GM18907 (cell line): Measurements from ENCODE around the gene SLC22A23.
"Not testable (repeated sequence)": the region's sequence is repeated elsewhere in the genome, so short reads cannot be mapped to it uniquely, and the experiment has no call there.

Experiments
- ATAC-seq: cut with Tn5 transposase; IDR thresholded peaks from one replicate; pipeline ENCODE4 v1.9.1; 2021; ENCODE audit warnings: mild to moderate bottlenecking, moderate library complexity; ENCODE audit not compliant: unreplicated experiment

Gene SLC22A23

GRCh38 chr6:3386374-3386857 is 70.4 kb downstream of the SLC22A23 start:
- no peak for ATAC-seq

- ATAC-seq = no peak
These were observed 71.1 kb downstream of the SLC22A23 start for GRCh38 chr6:3385660-3386151.

GRCh38 chr6:3385181-3385580 is 71.7 kb downstream of the SLC22A23 start:
- not testable (repeated sequence) for ATAC-seq

- ATAC-seq = no peak
These were observed 72.4 kb downstream of the SLC22A23 start for GRCh38 chr6:3384241-3385143.

- ATAC-seq = no peak
These were observed 73.3 kb downstream of the SLC22A23 start for GRCh38 chr6:3383525-3383924.

GRCh38 chr6:3382326-3383279 is 74.2 kb downstream of the SLC22A23 start:
- no peak for ATAC-seq

DNA sequence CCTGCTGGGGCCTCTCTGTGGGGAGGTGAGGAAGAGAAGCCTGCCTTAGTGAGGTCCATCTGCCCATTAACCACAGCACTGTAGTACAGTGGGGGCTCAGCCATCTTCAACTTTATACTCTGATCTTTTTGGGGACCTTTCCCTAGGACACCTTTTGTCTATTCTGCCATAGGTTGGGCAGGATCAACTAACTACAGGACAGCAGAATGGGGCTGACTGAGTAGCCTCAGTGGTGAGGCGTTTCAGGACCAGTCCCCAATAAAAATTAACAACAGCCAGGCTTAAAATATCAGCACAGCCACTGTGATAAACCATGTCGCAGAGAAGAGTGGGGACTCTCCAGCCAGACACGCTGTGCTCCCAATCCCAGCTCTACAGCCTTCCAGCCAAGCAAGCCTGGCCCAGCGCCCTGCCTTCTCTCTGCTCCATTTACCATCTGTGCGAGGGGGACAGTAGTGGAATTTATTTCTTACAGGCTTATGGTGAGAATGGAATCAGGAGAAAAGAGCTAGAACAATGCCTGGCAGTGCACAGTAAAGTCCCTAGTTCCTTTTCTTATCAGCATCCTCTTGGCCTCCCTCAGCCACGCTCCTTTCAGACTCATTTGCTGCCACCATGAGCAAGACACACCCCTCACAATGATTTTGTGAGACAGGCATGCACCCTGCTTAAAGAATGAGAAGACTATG is 75.5 kb downstream of the SLC22A23 start:
- no peak for ATAC-seq

DNA sequence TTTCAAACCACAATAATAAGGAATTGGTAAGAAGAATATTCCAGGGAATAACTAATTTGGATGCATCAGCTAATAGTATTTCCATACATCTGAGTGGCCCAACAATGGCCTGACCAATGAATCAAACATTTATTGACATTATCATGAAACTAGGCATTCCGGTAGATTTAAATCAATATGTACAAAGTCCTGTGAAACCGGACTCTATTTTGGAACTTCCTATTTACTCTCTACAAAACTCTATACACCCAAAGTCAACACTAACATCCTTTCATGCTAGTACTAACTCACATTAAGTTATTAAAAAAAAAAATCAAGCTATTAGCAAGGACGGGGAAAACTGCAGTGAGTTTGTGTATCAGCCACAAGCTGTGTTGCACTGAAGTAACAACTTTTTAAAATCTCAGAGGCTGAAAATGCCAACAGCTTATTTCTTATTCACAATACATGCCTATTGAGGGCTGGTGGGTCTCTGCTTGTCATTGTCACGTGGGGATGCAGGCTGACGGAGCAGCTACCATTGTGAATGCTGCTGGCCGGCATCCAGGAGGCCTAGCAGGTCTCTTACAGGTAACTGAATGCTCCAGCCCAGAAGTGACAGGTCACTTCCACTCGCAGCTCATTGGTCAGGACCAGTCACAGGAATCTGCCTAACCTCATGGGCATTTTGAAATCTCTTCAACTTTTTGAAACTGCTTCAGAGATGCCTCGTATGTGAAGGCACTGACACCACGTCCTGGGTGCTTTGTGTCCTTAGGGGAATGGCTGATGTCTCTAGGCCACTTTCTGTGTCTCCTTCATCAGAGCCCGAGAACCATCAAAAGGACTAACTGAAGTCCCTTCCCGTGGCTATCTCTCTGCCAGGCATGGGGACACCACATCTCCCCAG is 76.3 kb downstream of the SLC22A23 start:
- no peak for ATAC-seq

- no peak for ATAC-seq
These were observed 77.3 kb downstream of the SLC22A23 start for GRCh38 chr6:3379482-3380060.

GRCh38 chr6:3378808-3379207 is 78.0 kb downstream of the SLC22A23 start:
- not testable (repeated sequence) for ATAC-seq

DNA sequence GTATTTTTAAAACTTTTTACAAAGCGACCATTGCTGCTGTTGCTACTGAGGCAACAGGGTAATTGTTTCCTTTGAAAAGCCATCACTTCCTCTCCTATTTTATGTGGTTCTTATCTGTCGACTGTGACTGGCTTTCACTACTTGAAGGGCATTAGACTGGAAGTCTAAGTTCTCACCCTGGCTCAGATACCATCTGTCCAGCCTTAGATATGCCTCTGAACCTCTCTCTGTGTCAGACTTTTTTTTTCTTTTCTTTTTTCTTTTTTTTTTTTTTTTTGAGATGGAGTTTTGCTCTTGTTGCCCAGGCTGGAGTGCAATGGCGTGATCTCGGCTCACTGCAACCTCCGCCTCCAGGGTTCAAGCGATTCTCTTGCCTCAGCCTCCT is 78.5 kb downstream of the SLC22A23 start:
- not testable (repeated sequence) for ATAC-seq

DNA sequence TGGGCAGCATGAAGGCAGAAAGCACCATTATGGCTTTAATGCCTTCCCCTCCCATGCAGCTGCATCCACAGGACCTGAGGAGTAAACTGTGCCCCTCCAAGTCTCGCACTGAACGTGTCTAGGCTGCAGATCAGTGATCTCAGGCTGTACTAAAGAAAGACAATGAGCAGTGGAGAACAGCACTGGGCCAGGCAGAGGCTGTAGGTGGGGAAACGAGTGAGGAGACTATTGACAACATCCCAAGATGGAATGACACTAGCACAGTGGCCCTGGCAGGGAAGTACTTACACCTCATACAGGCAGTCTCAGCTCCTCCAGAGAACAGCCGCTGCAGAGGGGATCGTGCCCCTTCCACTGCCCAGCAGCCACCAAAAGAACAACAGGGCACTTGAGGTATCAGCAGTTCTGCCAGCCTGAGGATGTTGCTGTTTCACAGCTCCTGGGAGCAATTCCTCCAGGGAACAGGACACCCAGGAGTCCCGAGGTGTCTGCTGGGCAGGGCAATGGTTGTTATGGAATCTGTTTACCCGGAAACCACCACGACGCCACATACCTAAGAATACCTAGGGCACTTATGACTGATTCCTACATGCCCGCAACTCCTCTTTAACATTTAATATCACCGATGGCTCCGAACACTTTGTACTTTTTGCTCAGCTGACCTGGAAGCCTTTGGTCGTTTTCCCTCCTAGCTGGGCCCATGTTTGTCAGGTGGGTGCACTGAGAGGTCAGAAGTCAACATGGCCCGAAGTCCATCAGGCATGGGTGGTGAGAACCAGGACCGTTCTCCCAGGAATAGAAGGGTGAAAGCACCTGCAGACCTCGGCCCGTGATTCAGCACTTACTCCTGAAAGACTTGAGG is 79.1 kb downstream of the SLC22A23 start:
- no peak for ATAC-seq

GRCh38 chr6:3376893-3377535 is 79.8 kb downstream of the SLC22A23 start:
- no peak for ATAC-seq

DNA sequence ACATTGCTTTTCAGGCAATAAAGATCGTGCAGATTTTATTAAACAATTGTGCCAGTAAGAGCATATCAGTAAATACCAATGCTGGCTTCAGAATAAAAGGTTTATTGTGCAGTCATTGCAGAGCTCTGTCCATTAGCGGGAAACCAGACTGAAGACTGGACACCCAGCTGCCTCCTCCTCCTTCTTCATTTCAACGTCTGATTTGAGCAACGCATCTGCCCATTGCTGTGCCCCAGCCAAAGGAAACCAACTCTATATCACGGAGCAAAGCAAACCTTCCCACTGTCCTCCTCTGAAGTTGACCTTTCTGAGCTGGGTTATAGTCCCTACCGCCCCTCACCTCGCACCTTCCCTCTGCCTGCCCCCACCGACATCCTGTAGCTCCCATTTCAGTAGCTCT is 80.8 kb downstream of the SLC22A23 start:
- ATAC-seq = no peak

DNA sequence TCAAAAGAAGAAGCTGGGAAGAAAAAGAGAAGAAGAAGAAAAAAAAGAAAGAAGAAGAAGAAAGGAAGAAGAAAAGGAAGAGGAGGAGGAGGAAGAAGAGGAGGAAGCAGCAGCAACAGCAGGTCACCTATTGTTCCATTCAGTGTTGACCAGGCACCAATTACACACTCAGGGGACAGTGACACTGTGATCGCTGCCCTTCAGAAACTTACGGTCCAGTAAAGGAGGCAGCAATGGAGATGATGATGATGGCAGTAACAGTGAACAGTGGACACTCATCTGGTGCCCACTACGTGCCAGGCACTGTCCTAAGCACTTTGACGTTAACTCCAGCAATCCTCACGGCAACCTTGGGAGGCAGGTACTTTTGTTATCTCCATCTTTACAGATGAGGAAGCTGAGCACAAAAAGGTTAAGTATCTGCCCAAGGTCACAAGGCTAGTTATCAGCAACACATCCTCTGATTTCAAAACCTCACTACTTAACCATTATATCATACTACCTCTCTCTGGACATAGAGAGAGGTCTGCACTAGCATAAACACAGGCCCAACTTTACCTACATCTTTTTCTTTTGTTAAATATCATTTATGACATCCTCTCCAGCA is 83.2 kb downstream of the SLC22A23 start:
- ATAC-seq = no peak

- no peak for ATAC-seq
These were observed 83.8 kb downstream of the SLC22A23 start for GRCh38 chr6:3372912-3373554.
